OCI-LY1 (cell line): Measurements from ENCODE around the gene DSE.

Source experiments
- H2AFZ ChIP-seq: fragments of 200-600 bp; sonication (generic), shearing (Covaris generic); 2 replicates; pipeline ENCODE4 v1.6.0; 2014; ENCODE audit warnings: antibody characterized with exemption, mild to moderate bottlenecking, low read length
- H3F3A ChIP-seq: fragments of 200-600 bp; sonication (generic), shearing (Covaris generic); 2 replicates; pipeline ENCODE4 v1.6.0; 2014; ENCODE audit warnings: mild to moderate bottlenecking, antibody characterized with exemption, low read length, moderate library complexity; ENCODE audit not compliant: insufficient read depth
- H3K27ac ChIP-seq: fragments of 200-600 bp; sonication (generic); 2 replicates; pipeline ENCODE4 v1.5.1; 2014; ENCODE audit warnings: low read length, mixed run types, mild to moderate bottlenecking, low read depth; ENCODE audit not compliant: poor library complexity, severe bottlenecking
- H3K27me3 ChIP-seq: fragments of 200-600 bp; sonication (generic); 2 replicates; pipeline ENCODE4 v1.6.0; 2014; ENCODE audit warnings: antibody characterized with exemption, mild to moderate bottlenecking, low read length, moderate library complexity; ENCODE audit not compliant: insufficient read depth
- H3K36me3 ChIP-seq: fragments of 200-600 bp; sonication (generic); 2 replicates; pipeline ENCODE4 v1.6.1; 2014; ENCODE audit warnings: mild to moderate bottlenecking, antibody characterized with exemption, low read length, moderate library complexity, mixed read lengths; ENCODE audit not compliant: insufficient read depth
- H3K4me1 ChIP-seq: fragments of 200-600 bp; sonication (generic); 2 replicates; pipeline ENCODE4 v1.5.1; 2014; ENCODE audit warnings: mild to moderate bottlenecking, low read length, moderate library complexity; ENCODE audit not compliant: insufficient read depth, severe bottlenecking
- H3K4me2 ChIP-seq: fragments of 200-600 bp; sonication (generic), shearing (Covaris generic); 2 replicates; pipeline ENCODE4 v1.6.1; 2014; ENCODE audit warnings: low read length
- H3K4me3 ChIP-seq: fragments of 200-600 bp; sonication (generic); 2 replicates; pipeline ENCODE4 v1.5.1; 2014; ENCODE audit warnings: low read length, low read depth, mild to moderate bottlenecking, mixed read lengths; ENCODE audit not compliant: poor library complexity, severe bottlenecking
- H3K79me2 ChIP-seq: fragments of 200-600 bp; shearing (Covaris generic); 2 replicates; pipeline ENCODE4 v1.6.1; 2016; ENCODE audit warnings: mixed run types, low read length, mixed read lengths; ENCODE audit not compliant: insufficient read depth
- H3K9ac ChIP-seq: fragments of 200-600 bp; sonication (generic), shearing (Covaris generic); 2 replicates; pipeline ENCODE4 v1.6.1; 2014; ENCODE audit warnings: mild to moderate bottlenecking, low read length, mixed read lengths
- H3K9me2 ChIP-seq: fragments of 200-600 bp; sonication (generic), shearing (Covaris generic); 2 replicates; pipeline ENCODE4 v1.6.1; 2014; ENCODE audit warnings: low read depth, mild to moderate bottlenecking, low read length, mixed read lengths
- H3K9me3 ChIP-seq: fragments of 200-600 bp; shearing (Covaris generic); 2 replicates; pipeline ENCODE4 v1.6.1; 2014; ENCODE audit warnings: low read length, mixed read lengths
- H4K20me1 ChIP-seq: fragments of 200-600 bp; sonication (generic), shearing (Covaris generic); 2 replicates; pipeline ENCODE4 v1.6.0; 2016; ENCODE audit warnings: mild to moderate bottlenecking, low read length; ENCODE audit not compliant: insufficient read depth
- CTCF ChIP-seq: fragments of 200-600 bp; sonication (generic), shearing (Covaris generic); IDR thresholded peaks from 2 replicates; pipeline ENCODE4 v1.5.1; 2017; ENCODE audit warnings: mild to moderate bottlenecking, antibody characterized with exemption, low read length, moderate library complexity, mixed read lengths
- EZH2 ChIP-seq: fragments of 200-600 bp; sonication (generic), shearing (Covaris generic); IDR thresholded peaks from 2 replicates; pipeline ENCODE4 v1.8.0; 2017; ENCODE audit warnings: borderline replicate concordance, mixed run types, mild to moderate bottlenecking, antibody characterized with exemption, low read length, moderate library complexity, mixed read lengths

Gene DSE

GRCh38 chr6:116461331-116461931 lies 90.7 kb downstream of the DSE start, which contains the start of gene CALHM6:
Gene CALHM6, plus strand, starts transcription at chr6:116461375. Its CDS starts 555 bp downstream, at chr6:116461930.
- no peak within 1 kb of the TSS for H3K9ac ChIP-seq

GRCh38 chr6:116461932-116462885 lies 91.5 kb downstream of the DSE start:
- H3F3A ChIP-seq, result no peaks in the 10 kb centered on the region
- H3K4me3 ChIP-seq, result peak overlapping the region; percentile 50
- no peaks in the 10 kb centered on the region for H3K9me3 ChIP-seq
- H3K9ac ChIP-seq, result no peak overlapping the region
- no peak overlapping the region for H2AFZ ChIP-seq
- H4K20me1 ChIP-seq, result no peaks in the 10 kb centered on the region
- peaks cover 3% of the 10 kb centered on the region for H3K4me1 ChIP-seq
- H3K27ac ChIP-seq, result no peak overlapping the region
- H3K79me2 ChIP-seq, result no peaks in the 10 kb centered on the region
- no peaks in the 10 kb centered on the region for H3K36me3 ChIP-seq
- TF ChIP-seq EZH2 (no peak), CTCF (no peak)
- no peaks in the 10 kb centered on the region for H3K27me3 ChIP-seq
- peak overlapping the region; percentile 44; the same call in 1 of the 2 replicates for H3K4me2 ChIP-seq
- no peaks in the 10 kb centered on the region for H3K9me2 ChIP-seq

More at GRCh38 chr6:116461331-116461931, 90.7 kb downstream of the DSE start, which contains the start of gene CALHM6:
- H3K36me3 ChIP-seq, result no peaks in the 10 kb centered on the region
- peak within 1 kb of the TSS; percentile 50 for H3K4me3 ChIP-seq
- peak within 1 kb of the TSS; percentile 44; the same call in 1 of the 2 replicates for H3K4me2 ChIP-seq
- no peak within 1 kb of the TSS for H2AFZ ChIP-seq
- H3F3A ChIP-seq, result no peaks in the 10 kb centered on the region
- H4K20me1 ChIP-seq, result no peaks in the 10 kb centered on the region
- peaks cover 3% of the 10 kb centered on the region for H3K4me1 ChIP-seq
- H3K79me2 ChIP-seq, result no peaks in the 10 kb centered on the region
- no peak for TF ChIP-seq EZH2
- TF ChIP-seq CTCF, result no peak
- H3K27me3 ChIP-seq, result no peaks in the 10 kb centered on the region
- no peaks in the 10 kb centered on the region for H3K9me3 ChIP-seq
- no peaks in the 10 kb centered on the region for H3K9me2 ChIP-seq
- H3K27ac ChIP-seq, result no peak within 1 kb of the TSS

GRCh38 chr6:116463301-116463700 lies 92.6 kb downstream of the DSE start:
- H3K9ac ChIP-seq, result no peak overlapping the region
- H3K4me3 ChIP-seq, result no peak overlapping the region
- H2AFZ ChIP-seq, result no peak overlapping the region
- no peak overlapping the region for H3K27ac ChIP-seq
- no peaks in the 10 kb centered on the region for H3F3A ChIP-seq
- H3K36me3 ChIP-seq, result no peaks in the 10 kb centered on the region
- no peaks in the 10 kb centered on the region for H3K79me2 ChIP-seq
- no peaks in the 10 kb centered on the region for H3K9me2 ChIP-seq
- peaks cover 3% of the 10 kb centered on the region for H3K4me1 ChIP-seq
- H3K27me3 ChIP-seq, result no peaks in the 10 kb centered on the region
- no peaks in the 10 kb centered on the region for H3K9me3 ChIP-seq
- no peak overlapping the region for H3K4me2 ChIP-seq
- no peak for TF ChIP-seq CTCF
- TF ChIP-seq EZH2, result no peak
- H4K20me1 ChIP-seq, result no peaks in the 10 kb centered on the region
